Neural progenitor cell (in vitro differentiated cells): Measurements from ENCODE around the gene ARHGAP24. TPM values are rescaled to one million over a fixed set of nuclear protein-coding genes. Genes with fewer than 3 reads are reported as not detected.

ENCODE experiments used
- DNase-seq: peaks from one replicate; pipeline ENCODE4 v3.0.0-alpha.2; 2016; ENCODE audit warnings: low spot score
- H2AFZ ChIP-seq: fragments of 200-600 bp; sonication (generic); replicated peaks from 2 replicates; pipeline ENCODE4 v1.6.1; 2016; ENCODE audit warnings: antibody characterized with exemption
- H3F3A ChIP-seq: fragments of 200-600 bp; sonication (generic); 2 replicates; pipeline ENCODE4 v1.6.1; 2016; ENCODE audit warnings: antibody characterized with exemption, low read depth
- H3K27ac ChIP-seq: fragments of 200-600 bp; sonication (generic); 2 replicates; pipeline ENCODE4 v1.5.1; 2016; ENCODE audit warnings: mild to moderate bottlenecking
- H3K27me3 ChIP-seq: fragments of 200-600 bp; sonication (generic); 2 replicates; pipeline ENCODE4 v1.6.1; 2016; ENCODE audit warnings: mild to moderate bottlenecking, moderate library complexity
- H3K36me3 ChIP-seq: fragments of 200-600 bp; sonication (generic); 2 replicates; pipeline ENCODE4 v1.5.1; 2016
- H3K4me1 ChIP-seq: fragments of 200-600 bp; sonication (generic); 2 replicates; pipeline ENCODE4 v1.6.1; 2016; ENCODE audit warnings: mixed run types
- H3K4me2 ChIP-seq: fragments of 200-600 bp; sonication (generic); 2 replicates; pipeline ENCODE4 v1.6.1; 2016
- H3K4me3 ChIP-seq: fragments of 200-600 bp; sonication (generic); 2 replicates; pipeline ENCODE4 v1.5.1; 2016
- H3K79me2 ChIP-seq: fragments of 200-600 bp; sonication (generic); 2 replicates; pipeline ENCODE4 v1.6.1; 2016; ENCODE audit warnings: low read depth
- H3K9ac ChIP-seq: fragments of 200-600 bp; sonication (generic); 2 replicates; pipeline ENCODE4 v1.6.1; 2016
- H3K9me3 ChIP-seq: fragments of 200-600 bp; sonication (generic); 2 replicates; pipeline ENCODE4 v1.5.1; 2016; ENCODE audit warnings: low read depth
- H4K20me1 ChIP-seq: fragments of 200-600 bp; sonication (generic); 2 replicates; pipeline ENCODE4 v1.6.1; 2016; ENCODE audit warnings: low read depth
- H3K27ac Mint-ChIP-seq: 3 replicates; pipeline ENCODE4 v1.8.0; 2021; ENCODE audit warnings: mixed read lengths
- H3K27me3 Mint-ChIP-seq: 2 replicates; pipeline ENCODE4 v1.8.0; 2022; ENCODE audit warnings: low read depth, mild to moderate bottlenecking, inconsistent platforms, moderate library complexity, mixed read lengths; ENCODE audit not compliant: insufficient read depth
- H3K36me3 Mint-ChIP-seq: 3 replicates; pipeline ENCODE4 v1.8.0; 2021; ENCODE audit warnings: mixed read lengths
- H3K4me1 Mint-ChIP-seq: 3 replicates; pipeline ENCODE4 v1.8.0; 2021; ENCODE audit warnings: mixed read lengths
- H3K4me3 Mint-ChIP-seq: 3 replicates; pipeline ENCODE4 v1.8.0; 2021; ENCODE audit warnings: mild to moderate bottlenecking, moderate library complexity, mixed read lengths
- H3K9me3 Mint-ChIP-seq: 3 replicates; pipeline ENCODE4 v1.8.0; 2020; ENCODE audit warnings: mixed read lengths
- EZH2 ChIP-seq: fragments of 200-600 bp; sonication (generic); IDR thresholded peaks from 2 replicates; pipeline ENCODE4 v1.6.1; 2017; ENCODE audit warnings: antibody characterized with exemption, mild to moderate bottlenecking, moderate library complexity
- EZH2phosphoT487 ChIP-seq: fragments of 200-600 bp; sonication (generic); IDR thresholded peaks from 2 replicates; pipeline ENCODE4 v1.6.1; 2017; ENCODE audit warnings: antibody characterized with exemption
- total RNA-seq: library from RNA; depleted of rRNA; stranded (reverse); fragments of >200 nt; gene quantifications from 2 replicates; pipeline ENCODE4 v1.2.3, GENCODE V29; 2015; ENCODE audit warnings: low replicate concordance
- TF ChIP-seq, protein P1 (sequence below): fragments of 200-600 bp; sonication (generic); IDR thresholded peaks from 2 replicates; pipeline ENCODE4 v1.5.1; 2017; ENCODE audit warnings: antibody characterized with exemption, mild to moderate bottlenecking

Gene ARHGAP24
- total RNA-seq, 1 donor from 2014 or later = 2.2 TPM

DNA sequence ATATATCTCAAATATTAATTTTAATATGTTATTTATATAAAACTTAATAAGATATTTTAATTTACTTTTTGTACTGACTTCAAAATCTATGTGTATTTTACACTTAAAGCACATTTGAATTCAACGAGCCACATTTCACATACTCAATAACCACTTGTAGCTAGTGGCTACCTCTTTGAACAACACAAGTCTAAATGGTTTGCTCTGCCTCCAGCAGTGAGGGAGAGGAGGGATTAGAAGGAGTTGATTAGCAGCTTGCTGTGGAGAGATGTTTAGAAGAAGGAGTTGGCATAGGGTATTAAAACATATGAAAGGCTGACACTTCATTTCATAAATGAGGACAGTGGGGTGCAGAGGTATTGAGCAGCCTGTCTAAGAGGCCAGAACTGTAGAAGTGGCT, 124.0 kb downstream of the ARHGAP24 start:
- Histone ChIP-seq H3F3A (no peaks in the 10 kb centered on the region), H3K36me3 (no peaks in the 10 kb centered on the region), H3K9me3 (no peaks in the 10 kb centered on the region), H2AFZ (no peak overlapping the region), H3K4me1 (peaks cover 6% of the 10 kb centered on the region), H3K79me2 (no peaks in the 10 kb centered on the region), H3K9ac (no peak overlapping the region), H4K20me1 (no peaks in the 10 kb centered on the region), H3K27me3 (no peaks in the 10 kb centered on the region), H3K27ac (no peak overlapping the region), H3K4me2 (peak overlapping the region; percentile 11), H3K4me3 (no peak overlapping the region)
- peak; percentile 39 for DNase-seq
- no peak overlapping the region for H3K4me3 Mint-ChIP-seq
- no peaks in the 10 kb centered on the region for H3K9me3 Mint-ChIP-seq
- no peak overlapping the region for H3K27ac Mint-ChIP-seq
- H3K4me1 Mint-ChIP-seq = peaks cover 10% of the 10 kb centered on the region
- no peaks in the 10 kb centered on the region for H3K27me3 Mint-ChIP-seq
- TF ChIP-seq, protein P1, sequence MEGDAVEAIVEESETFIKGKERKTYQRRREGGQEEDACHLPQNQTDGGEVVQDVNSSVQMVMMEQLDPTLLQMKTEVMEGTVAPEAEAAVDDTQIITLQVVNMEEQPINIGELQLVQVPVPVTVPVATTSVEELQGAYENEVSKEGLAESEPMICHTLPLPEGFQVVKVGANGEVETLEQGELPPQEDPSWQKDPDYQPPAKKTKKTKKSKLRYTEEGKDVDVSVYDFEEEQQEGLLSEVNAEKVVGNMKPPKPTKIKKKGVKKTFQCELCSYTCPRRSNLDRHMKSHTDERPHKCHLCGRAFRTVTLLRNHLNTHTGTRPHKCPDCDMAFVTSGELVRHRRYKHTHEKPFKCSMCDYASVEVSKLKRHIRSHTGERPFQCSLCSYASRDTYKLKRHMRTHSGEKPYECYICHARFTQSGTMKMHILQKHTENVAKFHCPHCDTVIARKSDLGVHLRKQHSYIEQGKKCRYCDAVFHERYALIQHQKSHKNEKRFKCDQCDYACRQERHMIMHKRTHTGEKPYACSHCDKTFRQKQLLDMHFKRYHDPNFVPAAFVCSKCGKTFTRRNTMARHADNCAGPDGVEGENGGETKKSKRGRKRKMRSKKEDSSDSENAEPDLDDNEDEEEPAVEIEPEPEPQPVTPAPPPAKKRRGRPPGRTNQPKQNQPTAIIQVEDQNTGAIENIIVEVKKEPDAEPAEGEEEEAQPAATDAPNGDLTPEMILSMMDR = no peak
- TF ChIP-seq EZH2 (no peak), EZH2phosphoT487 (no peak)
- no peaks in the 10 kb centered on the region for H3K36me3 Mint-ChIP-seq

DNA sequence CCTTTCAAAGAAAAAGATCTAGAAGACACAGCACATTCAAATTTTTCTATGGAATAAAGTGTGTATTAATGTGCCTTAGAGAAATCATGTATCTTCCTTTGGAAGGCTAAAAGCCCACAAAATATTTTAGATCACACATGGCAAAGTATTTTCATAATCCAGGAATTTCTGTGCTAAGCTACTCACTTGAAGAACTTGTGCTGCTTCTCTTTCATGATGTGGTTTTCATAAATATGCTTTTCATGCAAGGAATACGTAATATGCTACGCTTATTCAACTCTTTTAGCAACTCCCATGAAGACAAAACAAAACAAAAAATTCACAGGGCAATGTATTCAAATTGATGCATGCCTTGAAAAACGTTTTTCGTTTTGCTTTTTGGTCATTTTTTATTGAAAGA, 125.6 kb downstream of the ARHGAP24 start:
- Mint-ChIP-seq H3K27me3 (no peaks in the 10 kb centered on the region), H3K27ac (no peak overlapping the region), H3K9me3 (no peaks in the 10 kb centered on the region), H3K4me3 (no peak overlapping the region), H3K36me3 (no peaks in the 10 kb centered on the region), H3K4me1 (peaks cover 10% of the 10 kb centered on the region)
- TF ChIP-seq, protein P1 = no peak
- TF ChIP-seq EZH2 (no peak), EZH2phosphoT487 (no peak)
- no peaks in the 10 kb centered on the region for H3K9me3 ChIP-seq
- no peak overlapping the region for H2AFZ ChIP-seq
- no peaks in the 10 kb centered on the region for H3F3A ChIP-seq
- H3K79me2 ChIP-seq = no peaks in the 10 kb centered on the region
- H4K20me1 ChIP-seq = no peaks in the 10 kb centered on the region
- no peaks in the 10 kb centered on the region for H3K27me3 ChIP-seq
- no peak overlapping the region for H3K9ac ChIP-seq
- no peak overlapping the region for H3K27ac ChIP-seq
- no peaks in the 10 kb centered on the region for H3K36me3 ChIP-seq
- no peak for DNase-seq
- peaks cover 6% of the 10 kb centered on the region for H3K4me1 ChIP-seq
- H3K4me3 ChIP-seq = no peak overlapping the region
- H3K4me2 ChIP-seq = no peak overlapping the region

DNA sequence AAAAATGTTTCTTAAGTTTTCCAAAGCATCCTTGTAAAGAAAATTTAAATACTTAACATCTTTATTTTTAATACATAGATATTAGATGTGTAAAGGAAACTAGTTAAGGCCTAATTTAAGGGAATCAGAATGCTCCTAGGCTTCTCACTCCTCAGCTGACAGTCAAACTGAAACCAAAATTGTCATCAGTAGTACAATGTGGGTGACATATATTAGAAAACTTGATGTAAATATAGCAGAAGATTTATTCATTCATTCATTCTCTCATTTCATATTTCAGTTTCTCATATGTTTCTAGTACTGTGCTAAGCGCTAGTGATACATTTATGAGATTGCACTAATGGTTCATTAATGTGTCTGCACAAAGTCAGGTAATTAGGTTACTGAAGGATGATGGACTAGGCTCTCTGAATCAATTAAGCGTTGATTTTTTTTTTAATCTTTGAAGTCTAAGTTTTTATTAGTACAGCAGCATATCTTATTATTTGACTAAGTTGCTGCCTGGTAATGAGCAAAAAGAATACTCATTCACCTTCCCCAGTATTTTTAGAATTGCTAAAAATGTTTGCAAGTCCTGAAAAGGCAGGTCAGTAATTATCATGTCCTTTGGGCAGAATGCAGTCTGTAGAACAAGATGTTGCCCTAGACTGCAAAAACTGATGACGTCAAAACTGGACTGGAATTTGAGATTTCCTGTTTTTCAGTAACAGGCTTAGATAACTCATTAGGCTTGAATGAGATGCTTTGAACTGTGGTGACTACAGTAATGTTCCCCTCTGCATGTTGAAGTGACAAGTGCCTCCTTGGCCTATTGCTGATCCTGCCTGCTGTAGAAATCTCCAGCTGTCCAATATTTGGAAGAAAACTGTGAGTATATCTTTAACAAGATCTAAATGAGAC, 128.7 kb downstream of the ARHGAP24 start:
- Histone ChIP-seq H3K9me3 (no peaks in the 10 kb centered on the region), H3K4me2 (no peak overlapping the region), H2AFZ (no peak overlapping the region), H3K9ac (no peak overlapping the region), H3K36me3 (no peaks in the 10 kb centered on the region), H3K79me2 (no peaks in the 10 kb centered on the region), H3K4me3 (no peak overlapping the region), H4K20me1 (no peaks in the 10 kb centered on the region), H3K27ac (no peak overlapping the region), H3K27me3 (no peaks in the 10 kb centered on the region), H3F3A (no peaks in the 10 kb centered on the region), H3K4me1 (peaks cover 6% of the 10 kb centered on the region)
- no peaks in the 10 kb centered on the region for H3K27me3 Mint-ChIP-seq
- H3K4me1 Mint-ChIP-seq = peaks cover 10% of the 10 kb centered on the region
- no peaks in the 10 kb centered on the region for H3K36me3 Mint-ChIP-seq
- H3K9me3 Mint-ChIP-seq = no peaks in the 10 kb centered on the region
- no peak overlapping the region for H3K4me3 Mint-ChIP-seq
- no peak for DNase-seq
- no peak for TF ChIP-seq EZH2phosphoT487
- TF ChIP-seq EZH2 = no peak
- TF ChIP-seq, protein P1 = no peak
- H3K27ac Mint-ChIP-seq = no peak overlapping the region
